ENCODE data around the gene COL19A1. TPM values are rescaled to one million over a fixed set of nuclear protein-coding genes. Genes with fewer than 3 reads are reported as not detected.
A peak's percentile ranks its signal among the peaks of the same experiment; 100 is the strongest.

The COL19A1 gene
- total and polyA plus RNA-seq, 2 of the 13 experiments (the other 11 are each of a cell fraction or from before 2014, with no cell fraction given), result not detected

- Histone ChIP-seq H3K4me1 (ENCODE audit: insufficient read depth, low read length) (peaks cover 9% of the 10 kb centered on the region), H3K9ac (ENCODE audit: insufficient read depth, low read depth, low read length) (no peak overlapping the region), H3K27me3 (ENCODE audit: control insufficient read depth in 1 of 2, insufficient read depth in 2 of 2, low read length in 2 of 2) (no peaks in the 10 kb centered on the region), H3K4me2 (ENCODE audit: low read depth, low read length) (peak overlapping the region; percentile 23; the same call in 1 of the 2 replicates), H3K36me3 (replicated peaks in 1 of 2; ENCODE audit: control insufficient read depth in 1 of 2, insufficient read depth in 2 of 2, low read length in 2 of 2) (no peaks in the 10 kb centered on the region), H3K4me3 (replicated peaks in 1 of 3; ENCODE audit: insufficient read depth in 1 of 3, low read depth in 2 of 3, low read length in 3 of 3) (no peak overlapping the region), H3K9me3 (ENCODE audit: low read length) (no peaks in the 10 kb centered on the region), H4K20me1 (ENCODE audit: insufficient read depth, low read length) (no peaks in the 10 kb centered on the region), H3K79me2 (ENCODE audit: insufficient read depth, low read length) (no peaks in the 10 kb centered on the region), H3K27ac (ENCODE audit: extremely low read length, insufficient read depth, low read length) (no peak overlapping the region), H2AFZ (ENCODE audit: low read length) (peak overlapping the region; percentile 15)
- WGBS (ENCODE audit: low lambda C conversion rate), result 0% methylated on average over 1 of the region's 1 CpG
- ChIA-PET POLR2A (no interaction called here), CTCF (ENCODE audit: low intra/inter-chr PET ratio, low total read pairs) (no interaction called here)
- ATAC-seq (peak; percentile 96), FAIRE-seq (peak; percentile 58), DNase-seq (ENCODE audit: low spot score) (peak; percentile 67)
- no TSS peak for BruUV-seq (replicated peaks)
- intact Hi-C loops (cut with micrococcal nuclease; ENCODE audit: unreplicated experiment) (no loop called here), in situ Hi-C loops (cut with HindIII; ENCODE audit: extremely low pct_ligation_motif_present, low pct_unique_long_range_greater_than_20kb) (no loop called here)
- TF ChIP-seq ZNF629 (CRISPR knock-in tag; conservative IDR thresholded peaks at IDR 0.05) (no peak), ATF7 (IDR thresholded peaks at IDR 0.05) (no peak), ATF7 (CRISPR knock-in tag; IDR thresholded peaks at IDR 0.05) (no peak), ARNT2 (CRISPR knock-in tag; IDR thresholded peaks at IDR 0.05; ENCODE audit: low read depth) (no peak), ZNF724P (CRISPR knock-in tag; IDR thresholded peaks at IDR 0.05; ENCODE audit: borderline replicate concordance) (no peak), NR2F1 (CRISPR knock-in tag; IDR thresholded peaks at IDR 0.05) (no peak), SP5 (CRISPR knock-in tag; IDR thresholded peaks at IDR 0.05; ENCODE audit: borderline replicate concordance, low read depth) (no peak), CEBPB (IDR thresholded peaks at IDR 0.05; ENCODE audit: borderline replicate concordance, low read depth, low read length) (peak; percentile 66; the same call in 1 of the 2 replicates), CEBPG (CRISPR knock-in tag; IDR thresholded peaks at IDR 0.05) (peak; percentile 16; the same call in 1 of the 2 replicates), KMT2A (CRISPR knock-in tag; IDR thresholded peaks at IDR 0.05) (no peak), NFE2L2 (IDR thresholded peaks at IDR 0.05; ENCODE audit: low read length) (peak; percentile 58), SNAI1 (CRISPR knock-in tag; IDR thresholded peaks at IDR 0.05; ENCODE audit: borderline replicate concordance) (no peak), ZNF432 (CRISPR knock-in tag; IDR thresholded peaks at IDR 0.05; ENCODE audit: borderline replicate concordance) (no peak), SOX6 (IDR thresholded peaks at IDR 0.05) (no peak), SOX6 (CRISPR knock-in tag; IDR thresholded peaks at IDR 0.05) (0 out of 2 replicates have a peak, but pooled peaks have one; percentile 17), SNAPC5 (CRISPR knock-in tag; IDR thresholded peaks at IDR 0.05; ENCODE audit: borderline replicate concordance) (no peak)
- TF ChIP-seq, protein P1, sequence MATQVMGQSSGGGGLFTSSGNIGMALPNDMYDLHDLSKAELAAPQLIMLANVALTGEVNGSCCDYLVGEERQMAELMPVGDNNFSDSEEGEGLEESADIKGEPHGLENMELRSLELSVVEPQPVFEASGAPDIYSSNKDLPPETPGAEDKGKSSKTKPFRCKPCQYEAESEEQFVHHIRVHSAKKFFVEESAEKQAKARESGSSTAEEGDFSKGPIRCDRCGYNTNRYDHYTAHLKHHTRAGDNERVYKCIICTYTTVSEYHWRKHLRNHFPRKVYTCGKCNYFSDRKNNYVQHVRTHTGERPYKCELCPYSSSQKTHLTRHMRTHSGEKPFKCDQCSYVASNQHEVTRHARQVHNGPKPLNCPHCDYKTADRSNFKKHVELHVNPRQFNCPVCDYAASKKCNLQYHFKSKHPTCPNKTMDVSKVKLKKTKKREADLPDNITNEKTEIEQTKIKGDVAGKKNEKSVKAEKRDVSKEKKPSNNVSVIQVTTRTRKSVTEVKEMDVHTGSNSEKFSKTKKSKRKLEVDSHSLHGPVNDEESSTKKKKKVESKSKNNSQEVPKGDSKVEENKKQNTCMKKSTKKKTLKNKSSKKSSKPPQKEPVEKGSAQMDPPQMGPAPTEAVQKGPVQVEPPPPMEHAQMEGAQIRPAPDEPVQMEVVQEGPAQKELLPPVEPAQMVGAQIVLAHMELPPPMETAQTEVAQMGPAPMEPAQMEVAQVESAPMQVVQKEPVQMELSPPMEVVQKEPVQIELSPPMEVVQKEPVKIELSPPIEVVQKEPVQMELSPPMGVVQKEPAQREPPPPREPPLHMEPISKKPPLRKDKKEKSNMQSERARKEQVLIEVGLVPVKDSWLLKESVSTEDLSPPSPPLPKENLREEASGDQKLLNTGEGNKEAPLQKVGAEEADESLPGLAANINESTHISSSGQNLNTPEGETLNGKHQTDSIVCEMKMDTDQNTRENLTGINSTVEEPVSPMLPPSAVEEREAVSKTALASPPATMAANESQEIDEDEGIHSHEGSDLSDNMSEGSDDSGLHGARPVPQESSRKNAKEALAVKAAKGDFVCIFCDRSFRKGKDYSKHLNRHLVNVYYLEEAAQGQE (IDR thresholded peaks at IDR 0.05; ENCODE audit: borderline replicate concordance in 1 of 2, low read depth in 1 of 2, low read length in 2 of 2), result no peak
- TF ChIP-seq, protein P2, sequence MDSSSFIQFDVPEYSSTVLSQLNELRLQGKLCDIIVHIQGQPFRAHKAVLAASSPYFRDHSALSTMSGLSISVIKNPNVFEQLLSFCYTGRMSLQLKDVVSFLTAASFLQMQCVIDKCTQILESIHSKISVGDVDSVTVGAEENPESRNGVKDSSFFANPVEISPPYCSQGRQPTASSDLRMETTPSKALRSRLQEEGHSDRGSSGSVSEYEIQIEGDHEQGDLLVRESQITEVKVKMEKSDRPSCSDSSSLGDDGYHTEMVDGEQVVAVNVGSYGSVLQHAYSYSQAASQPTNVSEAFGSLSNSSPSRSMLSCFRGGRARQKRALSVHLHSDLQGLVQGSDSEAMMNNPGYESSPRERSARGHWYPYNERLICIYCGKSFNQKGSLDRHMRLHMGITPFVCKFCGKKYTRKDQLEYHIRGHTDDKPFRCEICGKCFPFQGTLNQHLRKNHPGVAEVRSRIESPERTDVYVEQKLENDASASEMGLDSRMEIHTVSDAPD (CRISPR knock-in tag; IDR thresholded peaks at IDR 0.05), result no peak
- TF ChIP-seq, protein P3, sequence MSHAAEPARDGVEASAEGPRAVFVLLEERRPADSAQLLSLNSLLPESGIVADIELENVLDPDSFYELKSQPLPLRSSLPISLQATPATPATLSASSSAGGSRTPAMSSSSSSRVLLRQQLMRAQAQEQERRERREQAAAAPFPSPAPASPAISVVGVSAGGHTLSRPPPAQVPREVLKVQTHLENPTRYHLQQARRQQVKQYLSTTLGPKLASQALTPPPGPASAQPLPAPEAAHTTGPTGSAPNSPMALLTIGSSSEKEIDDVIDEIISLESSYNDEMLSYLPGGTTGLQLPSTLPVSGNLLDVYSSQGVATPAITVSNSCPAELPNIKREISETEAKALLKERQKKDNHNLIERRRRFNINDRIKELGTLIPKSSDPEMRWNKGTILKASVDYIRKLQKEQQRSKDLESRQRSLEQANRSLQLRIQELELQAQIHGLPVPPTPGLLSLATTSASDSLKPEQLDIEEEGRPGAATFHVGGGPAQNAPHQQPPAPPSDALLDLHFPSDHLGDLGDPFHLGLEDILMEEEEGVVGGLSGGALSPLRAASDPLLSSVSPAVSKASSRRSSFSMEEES (CRISPR knock-in tag; IDR thresholded peaks at IDR 0.05), result no peak
- TF ChIP-seq, protein P4, sequence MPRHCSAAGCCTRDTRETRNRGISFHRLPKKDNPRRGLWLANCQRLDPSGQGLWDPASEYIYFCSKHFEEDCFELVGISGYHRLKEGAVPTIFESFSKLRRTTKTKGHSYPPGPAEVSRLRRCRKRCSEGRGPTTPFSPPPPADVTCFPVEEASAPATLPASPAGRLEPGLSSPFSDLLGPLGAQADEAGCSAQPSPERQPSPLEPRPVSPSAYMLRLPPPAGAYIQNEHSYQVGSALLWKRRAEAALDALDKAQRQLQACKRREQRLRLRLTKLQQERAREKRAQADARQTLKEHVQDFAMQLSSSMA (CRISPR knock-in tag; IDR thresholded peaks at IDR 0.05), result no peak
These were observed 40.5 kb upstream of the COL19A1 start for GRCh38 chr6:69825904-69826303.
